Measurements from ENCODE around the gene SUPT20HL1.

GRCh38 chrX:24314019-24314635 lies 46.3 kb upstream of the SUPT20HL1 start, which contains the start of gene SUPT20HL2:
- no peak for TF ChIP-seq USF2 (IDR thresholded peaks at IDR 0.05; ENCODE audit: low read depth, low read length)
- TF ChIP-seq RCOR1 (IDR thresholded peaks at IDR 0.05; ENCODE audit: insufficient replicate concordance, low read length): no peak
- no peak for TF ChIP-seq CTCF (conservative IDR thresholded peaks at IDR 0.05; ENCODE audit: low read depth, low read length)
- TF ChIP-seq MAFK (IDR thresholded peaks at IDR 0.05; ENCODE audit: low read depth, low read length): no peak
- no peak for TF ChIP-seq CEBPB (IDR thresholded peaks at IDR 0.05; ENCODE audit: low read depth, low read length)
- no peak for TF ChIP-seq POLR2A (IDR thresholded peaks at IDR 0.05; ENCODE audit: low read depth, low read length)
- TF ChIP-seq MAZ (IDR thresholded peaks at IDR 0.05; ENCODE audit: borderline replicate concordance, low read depth, low read length): no peak
- TF ChIP-seq ELK1 (IDR thresholded peaks at IDR 0.05; ENCODE audit: borderline replicate concordance, low read depth, low read length): no peak
- TF ChIP-seq RFX5 (IDR thresholded peaks at IDR 0.05; ENCODE audit: low read depth, low read length): no peak
- no peak for TF ChIP-seq RAD21 (IDR thresholded peaks at IDR 0.05; ENCODE audit: low read length)

Measured in IMR-90 (cell line).